Endothelial cell of umbilical vein (primary cell): ENCODE data around the gene AP4S1.

Experiments used
- EZH2 ChIP-seq: IDR thresholded peaks from 2 replicates; pipeline ENCODE4 v1.6.1; 2012; ENCODE audit warnings: borderline replicate concordance, low read depth, mild to moderate bottlenecking, moderate library complexity, low read length, inconsistent platforms; ENCODE audit not compliant: severe bottlenecking
- JUN ChIP-seq: IDR thresholded peaks from 2 replicates; pipeline ENCODE4 v1.6.1; 2011; ENCODE audit warnings: borderline replicate concordance, low read depth; ENCODE audit not compliant: insufficient read length, insufficient read depth
- POLR2A ChIP-seq: IDR thresholded peaks from 2 replicates; pipeline ENCODE4 v1.6.1; 2012; ENCODE audit warnings: low read depth, mild to moderate bottlenecking, control low read depth, low read length
- POLR2AphosphoS5 ChIP-seq: IDR thresholded peaks from 2 replicates; pipeline ENCODE4 v1.6.1; 2012; ENCODE audit warnings: low read depth, mild to moderate bottlenecking, control low read depth, low read length, moderate library complexity; ENCODE audit not compliant: insufficient read depth
- TF ChIP-seq, protein P1 (sequence below), 2 donors: IDR thresholded peaks; 1 replicate in 1 of 2; 2 replicates in 1 of 2; pipeline ENCODE4 v1.5.1; 2011; ENCODE audit warnings: low read length in 2 of 2, mild to moderate bottlenecking in 2 of 2, moderate library complexity in 2 of 2, control low read depth in 1 of 2, inconsistent platforms in 1 of 2, low read depth in 1 of 2; ENCODE audit not compliant: insufficient read depth in 1 of 2; ENCODE audit errors: extremely low read depth in 1 of 2
- TF ChIP-seq, protein P2 (sequence below): IDR thresholded peaks from 2 replicates; pipeline ENCODE4 v1.6.1; 2011; ENCODE audit not compliant: insufficient read depth, insufficient read length

- TF ChIP-seq JUN: no peak
- no peak for TF ChIP-seq POLR2AphosphoS5
- TF ChIP-seq, protein P1, sequence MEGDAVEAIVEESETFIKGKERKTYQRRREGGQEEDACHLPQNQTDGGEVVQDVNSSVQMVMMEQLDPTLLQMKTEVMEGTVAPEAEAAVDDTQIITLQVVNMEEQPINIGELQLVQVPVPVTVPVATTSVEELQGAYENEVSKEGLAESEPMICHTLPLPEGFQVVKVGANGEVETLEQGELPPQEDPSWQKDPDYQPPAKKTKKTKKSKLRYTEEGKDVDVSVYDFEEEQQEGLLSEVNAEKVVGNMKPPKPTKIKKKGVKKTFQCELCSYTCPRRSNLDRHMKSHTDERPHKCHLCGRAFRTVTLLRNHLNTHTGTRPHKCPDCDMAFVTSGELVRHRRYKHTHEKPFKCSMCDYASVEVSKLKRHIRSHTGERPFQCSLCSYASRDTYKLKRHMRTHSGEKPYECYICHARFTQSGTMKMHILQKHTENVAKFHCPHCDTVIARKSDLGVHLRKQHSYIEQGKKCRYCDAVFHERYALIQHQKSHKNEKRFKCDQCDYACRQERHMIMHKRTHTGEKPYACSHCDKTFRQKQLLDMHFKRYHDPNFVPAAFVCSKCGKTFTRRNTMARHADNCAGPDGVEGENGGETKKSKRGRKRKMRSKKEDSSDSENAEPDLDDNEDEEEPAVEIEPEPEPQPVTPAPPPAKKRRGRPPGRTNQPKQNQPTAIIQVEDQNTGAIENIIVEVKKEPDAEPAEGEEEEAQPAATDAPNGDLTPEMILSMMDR (IDR thresholded peaks at IDR 0.05; ENCODE audit: extremely low read depth in 1 of 2, insufficient read depth in 1 of 2, low read depth in 1 of 2, low read length in 2 of 2): no peak
- no peak for TF ChIP-seq EZH2
- TF ChIP-seq POLR2A: no peak
- TF ChIP-seq, protein P2, sequence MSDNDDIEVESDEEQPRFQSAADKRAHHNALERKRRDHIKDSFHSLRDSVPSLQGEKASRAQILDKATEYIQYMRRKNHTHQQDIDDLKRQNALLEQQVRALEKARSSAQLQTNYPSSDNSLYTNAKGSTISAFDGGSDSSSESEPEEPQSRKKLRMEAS: no peak
Measured at GRCh38 chr14:31013841-31014240, 11.6 kb upstream of the AP4S1 start.
